ENCODE results near the gene CHCHD6. TPM values are rescaled to one million over a fixed set of nuclear protein-coding genes. Genes with fewer than 3 reads are reported as not detected.

Gene CHCHD6
- total RNA-seq, 1 experiment from 2014 or later = 33.0 TPM

GRCh38 chr3:126982471-126983175 lies 278.6 kb downstream of the CHCHD6 start, which contains the start of gene PLXNA1:
Gene PLXNA1 (plus strand): TSS chr3:126983115. CDS start chr3:126988594, 5,479 bp downstream.
- intact Hi-C loops (cut with micrococcal nuclease) = loop anchor here (2.0 to 5.0 kb wide), 3 partner anchors 145 to 305 kb away; no protein-coding TSS in a partner anchor
- Histone ChIP-seq H4K20me1 (ENCODE audit: low read length) (peaks cover 14% of the 10 kb centered on the region; the same call in 1 of the 2 replicates), H3K4me3 (ENCODE audit: low read length) (peak within 1 kb of the TSS; percentile 83), H3K27ac (ENCODE audit: low read length) (peak within 1 kb of the TSS; percentile 30; the same call in 1 of the 2 replicates), H3K4me1 (ENCODE audit: insufficient read depth, low read length) (peaks cover 7% of the 10 kb centered on the region), H2AFZ (ENCODE audit: low read length) (peak within 1 kb of the TSS; percentile 96), H3K27me3 (ENCODE audit: low read length) (no peaks in the 10 kb centered on the region), H3K79me2 (ENCODE audit: low read length) (peaks cover 41% of the 10 kb centered on the region), H3F3A (ENCODE audit: low read length, unreplicated experiment) (no peaks in the 10 kb centered on the region), H3K9me2 (replicated peaks; ENCODE audit: low read length) (no peaks in the 10 kb centered on the region), H3K4me2 (ENCODE audit: low read length) (peak within 1 kb of the TSS; percentile 90), H3K9ac (ENCODE audit: low read length) (peak within 1 kb of the TSS; percentile 78), H3K9me3 (ENCODE audit: low read length) (no peaks in the 10 kb centered on the region), H3K36me3 (ENCODE audit: low read depth, low read length) (no peaks in the 10 kb centered on the region)
- TF ChIP-seq CTCF (conservative IDR thresholded peaks at IDR 0.05; ENCODE audit: low read depth, low read length) (peak; percentile 71), EZH2phosphoT487 (IDR thresholded peaks at IDR 0.05; ENCODE audit: borderline replicate concordance, low read length) (no peak), EZH2 (IDR thresholded peaks at IDR 0.05; ENCODE audit: low read length, unreplicated experiment) (no peak)
- peak; percentile 77 for DNase-seq
- POLR2A ChIA-PET (ENCODE audit: unreplicated experiment) = no interaction called here
- CTCF ChIA-PET = interaction anchor here (0.6 to 1.2 kb wide), 5 partner anchors 22 to 232 kb away, joined by 3 to 5 read pairs (median 4); no protein-coding TSS in a partner anchor
- peak; percentile 74 for ATAC-seq
- BruUV-seq (replicated peaks) = no TSS peak

GRCh38 chr3:126983276-126983652 lies 279.2 kb downstream of the CHCHD6 start:
- Histone ChIP-seq H3K9me3 (ENCODE audit: low read length) (no peaks in the 10 kb centered on the region), H3K9ac (ENCODE audit: low read length) (peak overlapping the region; percentile 78; the same call in 1 of the 2 replicates), H3K4me1 (ENCODE audit: insufficient read depth, low read length) (peaks cover 7% of the 10 kb centered on the region), H2AFZ (ENCODE audit: low read length) (no peak overlapping the region), H3F3A (ENCODE audit: low read length, unreplicated experiment) (no peaks in the 10 kb centered on the region), H3K4me2 (ENCODE audit: low read length) (peak overlapping the region; percentile 89; the same call in 1 of the 2 replicates), H3K36me3 (ENCODE audit: low read depth, low read length) (no peaks in the 10 kb centered on the region), H3K9me2 (replicated peaks; ENCODE audit: low read length) (no peaks in the 10 kb centered on the region), H3K27me3 (ENCODE audit: low read length) (no peaks in the 10 kb centered on the region), H4K20me1 (ENCODE audit: low read length) (peaks cover 14% of the 10 kb centered on the region; the same call in 1 of the 2 replicates), H3K27ac (ENCODE audit: low read length) (no peak overlapping the region), H3K79me2 (ENCODE audit: low read length) (peaks cover 46% of the 10 kb centered on the region), H3K4me3 (ENCODE audit: low read length) (peak overlapping the region; percentile 83)
- POLR2A ChIA-PET (ENCODE audit: unreplicated experiment) = no interaction called here
- intact Hi-C loops (cut with micrococcal nuclease) = loop anchor here (2.0 to 5.0 kb wide), 3 partner anchors 146 to 306 kb away; no protein-coding TSS in a partner anchor
- CTCF ChIA-PET = no interaction called here
- no peak for TF ChIP-seq CTCF (conservative IDR thresholded peaks at IDR 0.05; ENCODE audit: low read depth, low read length)
- TF ChIP-seq EZH2 (IDR thresholded peaks at IDR 0.05; ENCODE audit: low read length, unreplicated experiment) = no peak
- no peak for TF ChIP-seq EZH2phosphoT487 (IDR thresholded peaks at IDR 0.05; ENCODE audit: borderline replicate concordance, low read length)
- DNase-seq (no peak), ATAC-seq (peak; percentile 9)
- no TSS peak for BruUV-seq (replicated peaks)

Measured in PC-3 (cell line).